Upper lobe of left lung (tissue), 4 donors: ENCODE data around the gene NKIRAS1.

ENCODE experiments used
- POLR2A ChIP-seq, 4 donors: fragments of 450-650 bp; IDR thresholded peaks; one replicate each; pipeline ENCODE4 v1.5.1; 2016 to 2017; ENCODE audit warnings: antibody characterized with exemption in 4 of 4, mild to moderate bottlenecking in 2 of 4
- TF ChIP-seq, protein P1 (sequence below), 6 experiments: fragments of 450-650 bp in 4 of 6; fragments of 200-600 bp in 2 of 6; sonication (generic) in 2 of 6; IDR thresholded peaks; one replicate each; pipeline ENCODE4 v1.5.1; 2016 to 2019; ENCODE audit warnings: antibody characterized with exemption in 6 of 6

DNA sequence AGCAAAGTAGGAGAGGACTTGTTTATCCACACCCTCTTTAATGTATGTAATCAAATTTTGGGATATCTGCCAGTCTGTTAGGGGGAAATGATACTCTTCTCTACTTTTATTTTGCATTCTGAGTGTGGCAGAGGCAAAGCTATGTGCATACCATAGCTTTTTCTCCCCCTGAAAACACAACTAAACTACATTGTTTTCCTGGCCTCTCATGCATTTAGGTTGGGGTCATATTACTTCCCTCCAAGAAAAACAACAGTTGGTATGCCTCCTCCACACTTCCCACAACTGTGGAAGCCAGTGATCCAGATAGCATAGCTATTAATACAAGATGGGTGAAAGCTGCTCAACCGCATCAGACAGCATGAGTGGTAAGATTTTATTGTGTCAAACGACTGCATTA lies 7.0 kb upstream of the NKIRAS1 start:
- TF ChIP-seq, protein P1, sequence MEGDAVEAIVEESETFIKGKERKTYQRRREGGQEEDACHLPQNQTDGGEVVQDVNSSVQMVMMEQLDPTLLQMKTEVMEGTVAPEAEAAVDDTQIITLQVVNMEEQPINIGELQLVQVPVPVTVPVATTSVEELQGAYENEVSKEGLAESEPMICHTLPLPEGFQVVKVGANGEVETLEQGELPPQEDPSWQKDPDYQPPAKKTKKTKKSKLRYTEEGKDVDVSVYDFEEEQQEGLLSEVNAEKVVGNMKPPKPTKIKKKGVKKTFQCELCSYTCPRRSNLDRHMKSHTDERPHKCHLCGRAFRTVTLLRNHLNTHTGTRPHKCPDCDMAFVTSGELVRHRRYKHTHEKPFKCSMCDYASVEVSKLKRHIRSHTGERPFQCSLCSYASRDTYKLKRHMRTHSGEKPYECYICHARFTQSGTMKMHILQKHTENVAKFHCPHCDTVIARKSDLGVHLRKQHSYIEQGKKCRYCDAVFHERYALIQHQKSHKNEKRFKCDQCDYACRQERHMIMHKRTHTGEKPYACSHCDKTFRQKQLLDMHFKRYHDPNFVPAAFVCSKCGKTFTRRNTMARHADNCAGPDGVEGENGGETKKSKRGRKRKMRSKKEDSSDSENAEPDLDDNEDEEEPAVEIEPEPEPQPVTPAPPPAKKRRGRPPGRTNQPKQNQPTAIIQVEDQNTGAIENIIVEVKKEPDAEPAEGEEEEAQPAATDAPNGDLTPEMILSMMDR (IDR thresholded peaks at IDR 0.05), result no peak
- no peak for TF ChIP-seq POLR2A (IDR thresholded peaks at IDR 0.05)
